OCI-LY3 (cell line): ENCODE measurements around the gene MMP20.

Experiments used
- CTCF ChIP-seq: fragments of 200-600, 300-600 bp; sonication (generic); IDR thresholded peaks from 2 replicates; pipeline ENCODE4 v1.5.1; 2014; ENCODE audit warnings: antibody characterized with exemption, low read length, low read depth
- EZH2phosphoT487 ChIP-seq: fragments of 200-600 bp; shearing (Covaris generic); IDR thresholded peaks from 2 replicates; pipeline ENCODE4 v1.6.1; 2018; ENCODE audit warnings: antibody characterized with exemption, mixed run types, low read depth

DNA sequence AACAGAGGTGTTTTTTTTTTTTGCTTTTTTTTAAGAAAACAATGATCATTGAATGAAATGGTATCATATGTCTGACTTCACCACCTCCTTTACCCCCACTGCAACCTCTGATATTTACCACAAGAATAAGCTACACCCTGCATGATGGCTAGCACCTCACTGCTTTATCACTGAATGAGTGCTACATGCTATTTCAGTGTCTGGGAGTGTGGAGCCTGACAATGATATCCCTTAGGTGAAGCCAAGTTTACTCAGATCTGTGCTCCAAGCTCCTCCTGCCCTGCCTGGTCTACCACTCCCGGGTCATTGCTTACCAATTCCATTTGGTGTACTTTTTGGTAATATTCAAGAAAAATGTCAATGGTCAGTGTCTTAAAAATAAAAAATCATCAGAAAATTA is 21.1 kb downstream of the MMP20 start:
- no peak for TF ChIP-seq CTCF
- no peak for TF ChIP-seq EZH2phosphoT487
